Type B pancreatic cell (in vitro differentiated cells): ENCODE data around the gene BCL11A. TPM values are rescaled to one million over a fixed set of nuclear protein-coding genes. Genes with fewer than 3 reads are reported as not detected.

Experiments
- DNase-seq: peaks from one replicate; pipeline ENCODE4 v3.0.0; 2021; ENCODE audit warnings: mixed read lengths; ENCODE audit not compliant: unreplicated experiment; ENCODE audit errors: extremely low spot score
- H3K27ac Mint-ChIP-seq: 2 replicates; pipeline ENCODE4 v1.8.0; 2021; ENCODE audit warnings: mild to moderate bottlenecking, mixed read lengths
- H3K27me3 Mint-ChIP-seq: 2 replicates; pipeline ENCODE4 v1.8.0; 2021; ENCODE audit warnings: mixed read lengths
- H3K36me3 Mint-ChIP-seq: 2 replicates; pipeline ENCODE4 v1.8.0; 2021; ENCODE audit warnings: mixed read lengths
- H3K4me1 Mint-ChIP-seq: one replicate; pipeline ENCODE4 v1.8.0; 2021; ENCODE audit warnings: mixed read lengths; ENCODE audit not compliant: unreplicated experiment
- H3K4me3 Mint-ChIP-seq: 2 replicates; pipeline ENCODE4 v1.8.0; 2021; ENCODE audit warnings: mild to moderate bottlenecking, mixed read lengths
- H3K9me3 Mint-ChIP-seq: 2 replicates; pipeline ENCODE4 v1.8.0; 2021; ENCODE audit warnings: mixed read lengths
- total RNA-seq: library from RNA; stranded (reverse); gene quantifications from 2 replicates; pipeline ENCODE4 v1.2.1, GENCODE V29; 2021; ENCODE audit warnings: low replicate concordance
- TF ChIP-seq, protein P1 (sequence below): fragments of 200-600 bp; sonication (generic); conservative IDR thresholded peaks from 2 replicates; pipeline ENCODE4 v1.5.0; 2021; ENCODE audit warnings: antibody characterized with exemption, mild to moderate bottlenecking

The BCL11A gene
- total RNA-seq, 1 donor from 2014 or later = 53.1 TPM

DNA sequence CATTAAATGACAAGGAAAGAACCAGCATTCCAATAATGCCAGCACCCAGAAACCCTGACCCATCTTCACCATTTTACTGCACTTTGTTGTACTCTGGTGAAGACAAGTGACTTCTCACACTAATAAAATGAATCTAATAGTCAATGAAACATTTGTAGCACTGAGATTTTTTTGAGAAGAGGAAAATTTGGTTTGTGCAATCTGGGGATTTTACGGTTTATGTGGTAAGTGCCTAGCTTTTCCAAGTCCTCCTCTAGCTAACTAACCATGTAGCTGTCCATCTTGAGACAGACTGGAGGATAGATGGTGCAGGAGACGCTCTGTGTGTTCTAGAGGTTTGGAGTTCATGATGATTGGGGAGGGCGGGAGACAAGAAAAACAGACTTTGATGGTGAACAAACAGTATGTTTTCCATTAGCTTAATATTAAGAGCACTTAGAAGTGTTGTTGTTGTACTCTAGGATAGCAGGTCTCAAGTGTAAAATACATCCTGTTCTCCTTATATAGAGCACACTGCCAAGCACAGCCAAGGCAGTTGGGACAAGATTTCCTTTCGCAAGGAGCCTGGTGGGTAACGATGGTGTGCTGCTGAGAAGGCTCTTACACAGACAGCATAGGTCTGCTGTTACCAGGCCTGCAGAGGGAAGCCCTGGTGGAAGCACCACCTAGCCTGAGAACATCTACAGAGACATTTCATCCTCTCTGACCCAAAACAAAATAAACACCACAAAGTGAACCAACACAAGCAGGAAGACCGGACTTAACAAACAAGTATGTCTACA, 83.7 kb downstream of the BCL11A start:
- no peak for DNase-seq
- Mint-ChIP-seq H3K4me1 (peaks cover 62% of the 10 kb centered on the region), H3K4me3 (peak overlapping the region; percentile 21), H3K9me3 (peaks cover 5% of the 10 kb centered on the region), H3K27me3 (no peaks in the 10 kb centered on the region), H3K36me3 (peaks cover 31% of the 10 kb centered on the region), H3K27ac (no peak overlapping the region)
- TF ChIP-seq, protein P1, sequence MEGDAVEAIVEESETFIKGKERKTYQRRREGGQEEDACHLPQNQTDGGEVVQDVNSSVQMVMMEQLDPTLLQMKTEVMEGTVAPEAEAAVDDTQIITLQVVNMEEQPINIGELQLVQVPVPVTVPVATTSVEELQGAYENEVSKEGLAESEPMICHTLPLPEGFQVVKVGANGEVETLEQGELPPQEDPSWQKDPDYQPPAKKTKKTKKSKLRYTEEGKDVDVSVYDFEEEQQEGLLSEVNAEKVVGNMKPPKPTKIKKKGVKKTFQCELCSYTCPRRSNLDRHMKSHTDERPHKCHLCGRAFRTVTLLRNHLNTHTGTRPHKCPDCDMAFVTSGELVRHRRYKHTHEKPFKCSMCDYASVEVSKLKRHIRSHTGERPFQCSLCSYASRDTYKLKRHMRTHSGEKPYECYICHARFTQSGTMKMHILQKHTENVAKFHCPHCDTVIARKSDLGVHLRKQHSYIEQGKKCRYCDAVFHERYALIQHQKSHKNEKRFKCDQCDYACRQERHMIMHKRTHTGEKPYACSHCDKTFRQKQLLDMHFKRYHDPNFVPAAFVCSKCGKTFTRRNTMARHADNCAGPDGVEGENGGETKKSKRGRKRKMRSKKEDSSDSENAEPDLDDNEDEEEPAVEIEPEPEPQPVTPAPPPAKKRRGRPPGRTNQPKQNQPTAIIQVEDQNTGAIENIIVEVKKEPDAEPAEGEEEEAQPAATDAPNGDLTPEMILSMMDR = no peak

DNA sequence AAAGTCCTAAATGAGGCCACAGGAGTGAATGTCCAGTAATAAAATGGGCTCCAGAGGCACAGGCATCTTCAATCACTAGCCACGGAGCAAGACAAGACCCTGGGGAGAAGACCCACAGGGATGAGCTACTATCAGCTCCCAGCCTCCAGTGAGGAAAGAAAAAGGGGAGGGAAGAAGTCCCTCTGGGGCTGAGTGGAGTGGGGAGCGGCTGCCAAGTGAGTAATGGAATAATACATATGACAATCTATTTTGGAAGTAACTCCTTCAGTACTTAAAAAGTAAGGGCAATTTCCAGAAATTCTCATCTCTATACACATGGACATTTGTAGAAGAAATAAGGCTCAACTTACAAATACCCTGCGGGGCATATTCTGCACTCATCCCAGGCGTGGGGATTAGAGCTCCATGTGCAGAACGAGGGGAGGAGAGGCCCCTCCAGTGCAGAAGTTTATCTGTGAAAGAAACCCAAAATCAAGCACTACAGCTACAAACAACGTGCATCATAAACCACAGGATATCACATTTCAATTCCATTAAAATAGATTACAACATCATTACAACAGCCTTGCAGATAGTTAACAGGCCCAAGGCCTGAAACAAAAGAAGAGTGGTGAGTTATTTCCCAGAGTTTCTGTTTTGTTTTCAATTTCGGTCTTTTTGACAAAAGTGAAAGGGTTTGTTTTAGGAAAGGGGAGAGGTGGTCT, 84.9 kb downstream of the BCL11A start:
- Mint-ChIP-seq H3K4me3 (no peak overlapping the region), H3K27me3 (no peaks in the 10 kb centered on the region), H3K27ac (no peak overlapping the region), H3K4me1 (peaks cover 62% of the 10 kb centered on the region), H3K36me3 (peaks cover 24% of the 10 kb centered on the region), H3K9me3 (peaks cover 5% of the 10 kb centered on the region)
- TF ChIP-seq, protein P1 = no peak
- DNase-seq = no peak

DNA sequence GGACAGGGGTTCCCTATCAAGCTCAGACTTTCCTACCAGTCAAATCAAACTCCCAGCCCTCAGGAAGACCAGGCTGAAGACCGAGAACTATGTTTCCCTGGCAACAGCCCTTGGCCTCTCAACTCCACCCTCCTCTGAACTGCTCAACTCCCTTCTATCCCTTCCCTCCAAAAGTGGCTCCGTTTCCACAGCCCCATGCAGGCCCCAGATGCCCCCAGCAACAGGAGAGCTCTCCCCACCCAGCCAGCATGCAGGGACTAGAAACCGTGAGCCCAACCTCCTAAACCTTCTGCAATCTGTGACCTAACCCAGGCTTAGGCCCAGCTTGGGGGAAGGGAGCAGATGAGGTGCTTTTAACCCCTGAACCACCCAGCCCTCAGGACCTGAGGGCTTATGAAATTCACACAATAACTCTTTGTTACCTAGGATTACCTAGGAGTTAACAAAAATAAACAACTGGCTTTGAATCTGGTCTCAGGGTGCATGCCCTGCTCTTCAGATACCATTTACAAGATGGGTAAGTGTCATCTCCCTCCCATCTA, 87.2 kb downstream of the BCL11A start:
- Mint-ChIP-seq H3K9me3 (peaks cover 5% of the 10 kb centered on the region), H3K27ac (no peak overlapping the region), H3K36me3 (peaks cover 38% of the 10 kb centered on the region), H3K27me3 (no peaks in the 10 kb centered on the region), H3K4me3 (peak overlapping the region; percentile 15), H3K4me1 (peaks cover 67% of the 10 kb centered on the region)
- TF ChIP-seq, protein P1 = no peak
- DNase-seq = no peak

DNA sequence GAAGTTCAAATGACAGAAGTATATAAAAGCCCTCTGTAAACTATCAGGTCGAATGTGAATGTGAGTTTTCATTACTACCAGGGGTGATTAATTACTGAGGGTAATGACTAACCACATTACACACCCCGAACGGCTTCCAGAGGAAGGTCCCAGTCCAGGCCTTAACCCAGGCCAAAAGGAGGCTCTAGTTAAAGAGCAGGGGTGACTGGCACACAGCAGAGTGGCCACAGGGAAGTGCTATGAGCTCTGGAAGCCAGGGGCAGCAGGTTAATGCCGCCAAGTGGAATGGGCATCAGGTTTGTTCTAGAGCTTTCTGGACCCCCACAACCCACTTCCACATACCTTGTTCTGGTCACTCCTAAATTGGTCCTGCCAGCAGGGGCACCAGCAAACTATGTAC, 87.7 kb downstream of the BCL11A start:
- Mint-ChIP-seq H3K4me1 (peaks cover 62% of the 10 kb centered on the region), H3K4me3 (no peak overlapping the region), H3K36me3 (peaks cover 38% of the 10 kb centered on the region), H3K27me3 (no peaks in the 10 kb centered on the region), H3K9me3 (peaks cover 5% of the 10 kb centered on the region), H3K27ac (no peak overlapping the region)
- TF ChIP-seq, protein P1 = no peak
- no peak for DNase-seq

DNA sequence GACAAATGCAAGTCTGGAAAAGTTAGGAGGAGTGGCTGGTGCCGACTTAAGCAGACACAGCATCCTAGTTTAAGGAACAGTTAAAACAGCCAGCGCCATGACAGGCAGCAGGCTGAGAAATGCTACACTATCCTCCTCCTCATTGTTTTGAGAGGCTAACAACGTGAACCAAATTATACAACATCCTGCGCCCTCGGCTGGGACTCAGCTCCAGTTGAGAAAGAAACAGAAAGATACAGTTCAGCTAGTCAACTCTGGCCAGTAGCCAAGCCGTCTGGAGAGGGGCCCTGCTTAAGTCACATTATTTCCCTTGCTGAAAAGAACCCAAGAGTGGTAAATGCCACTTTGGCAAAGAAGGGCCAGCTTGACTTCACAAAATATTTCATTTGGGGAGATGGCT, 90.2 kb downstream of the BCL11A start:
- no peak for DNase-seq
- H3K4me3 Mint-ChIP-seq = no peak overlapping the region
- peaks cover 38% of the 10 kb centered on the region for H3K4me1 Mint-ChIP-seq
- no peaks in the 10 kb centered on the region for H3K9me3 Mint-ChIP-seq
- no peak overlapping the region for H3K27ac Mint-ChIP-seq
- TF ChIP-seq, protein P1 = no peak
- no peaks in the 10 kb centered on the region for H3K27me3 Mint-ChIP-seq
- peaks cover 37% of the 10 kb centered on the region for H3K36me3 Mint-ChIP-seq
